SK-N-MC (cell line): Measurements from ENCODE around the gene LCOR.

Experiments
- EZH2 ChIP-seq: fragments of 200-600 bp; sonication (generic); IDR thresholded peaks from one replicate; pipeline ENCODE4 v1.6.1; 2017; ENCODE audit warnings: antibody characterized with exemption
- POLR2AphosphoS5 ChIP-seq: IDR thresholded peaks from 2 replicates; pipeline ENCODE4 v1.6.1; 2012; ENCODE audit warnings: mild to moderate bottlenecking, low read depth, low read length, borderline replicate concordance

DNA sequence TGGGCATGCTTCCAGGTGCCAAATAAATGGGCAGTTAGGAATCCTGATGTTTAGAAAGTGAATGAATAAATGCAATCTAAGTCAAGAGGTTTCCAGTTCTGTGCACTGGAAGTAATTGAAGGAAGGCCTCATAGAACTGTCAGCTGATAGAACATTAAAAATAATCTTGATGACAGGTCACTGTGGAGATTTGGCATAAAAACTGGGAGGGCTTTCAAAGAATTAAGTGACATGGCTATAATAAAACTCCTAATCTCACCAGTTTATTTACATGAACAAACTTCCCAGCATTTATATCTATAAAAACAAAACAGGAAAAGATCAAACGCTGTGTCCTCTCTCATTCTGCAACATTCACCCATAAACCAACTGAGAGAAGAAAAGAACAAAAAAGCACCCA is 183.1 kb downstream of the LCOR start:
- TF ChIP-seq POLR2AphosphoS5 (no peak), EZH2 (no peak)
